GM21360 (cell line): Measurements from ENCODE around the gene TNC.

Experiments
- ATAC-seq: cut with Tn5 transposase; IDR thresholded peaks from one replicate; pipeline ENCODE4 v1.9.1; 2021; ENCODE audit warnings: mild to moderate bottlenecking, moderate library complexity; ENCODE audit not compliant: unreplicated experiment

The TNC gene

GRCh38 chr9:115058175-115058574 lies 59.8 kb downstream of the TNC start:
- ATAC-seq, result no peak

- no peak for ATAC-seq
Measured at GRCh38 chr9:115057559-115057958, 60.4 kb downstream of the TNC start.

GRCh38 chr9:115050002-115050490 lies 67.9 kb downstream of the TNC start:
- no peak for ATAC-seq

GRCh38 chr9:115046824-115047223 lies 71.1 kb downstream of the TNC start:
- no peak for ATAC-seq

- no peak for ATAC-seq
Measured at GRCh38 chr9:115046199-115046598, 71.8 kb downstream of the TNC start.

GRCh38 chr9:115043632-115044031 lies 74.3 kb downstream of the TNC start:
- no peak for ATAC-seq

- ATAC-seq, result peak; percentile 64
Measured at GRCh38 chr9:115042781-115043509, 75.0 kb downstream of the TNC start.

GRCh38 chr9:115039516-115040120 lies 78.3 kb downstream of the TNC start:
- no peak for ATAC-seq

- no peak for ATAC-seq
Measured at GRCh38 chr9:115038178-115038577, 79.8 kb downstream of the TNC start.

GRCh38 chr9:115036691-115037090 lies 81.3 kb downstream of the TNC start:
- no peak for ATAC-seq

- peak; percentile 83 for ATAC-seq
Measured at GRCh38 chr9:115035841-115036612, 81.9 kb downstream of the TNC start.

- no peak for ATAC-seq
Measured at GRCh38 chr9:115034801-115035200, 83.2 kb downstream of the TNC start.

GRCh38 chr9:115033800-115034199 lies 84.2 kb downstream of the TNC start:
- ATAC-seq, result no peak

GRCh38 chr9:115032296-115032695 lies 85.7 kb downstream of the TNC start:
- no peak for ATAC-seq

- ATAC-seq, result no peak
Measured at GRCh38 chr9:115030006-115030405, 88.0 kb downstream of the TNC start.

- no peak for ATAC-seq
Measured at GRCh38 chr9:115025721-115026120, 92.2 kb downstream of the TNC start.

- ATAC-seq, result no peak
Measured at GRCh38 chr9:115024925-115025535, 92.9 kb downstream of the TNC start.

GRCh38 chr9:115022760-115023434 lies 95.1 kb downstream of the TNC start:
- no peak for ATAC-seq

- no peak for ATAC-seq
Measured at GRCh38 chr9:115018547-115019435, 99.2 kb downstream of the TNC start.

- no peak for ATAC-seq
Measured at GRCh38 chr9:115016344-115016743, 101.6 kb downstream of the TNC start.
